ENCODE data around the gene SAMM50.

- TF ChIP-seq, protein P1, sequence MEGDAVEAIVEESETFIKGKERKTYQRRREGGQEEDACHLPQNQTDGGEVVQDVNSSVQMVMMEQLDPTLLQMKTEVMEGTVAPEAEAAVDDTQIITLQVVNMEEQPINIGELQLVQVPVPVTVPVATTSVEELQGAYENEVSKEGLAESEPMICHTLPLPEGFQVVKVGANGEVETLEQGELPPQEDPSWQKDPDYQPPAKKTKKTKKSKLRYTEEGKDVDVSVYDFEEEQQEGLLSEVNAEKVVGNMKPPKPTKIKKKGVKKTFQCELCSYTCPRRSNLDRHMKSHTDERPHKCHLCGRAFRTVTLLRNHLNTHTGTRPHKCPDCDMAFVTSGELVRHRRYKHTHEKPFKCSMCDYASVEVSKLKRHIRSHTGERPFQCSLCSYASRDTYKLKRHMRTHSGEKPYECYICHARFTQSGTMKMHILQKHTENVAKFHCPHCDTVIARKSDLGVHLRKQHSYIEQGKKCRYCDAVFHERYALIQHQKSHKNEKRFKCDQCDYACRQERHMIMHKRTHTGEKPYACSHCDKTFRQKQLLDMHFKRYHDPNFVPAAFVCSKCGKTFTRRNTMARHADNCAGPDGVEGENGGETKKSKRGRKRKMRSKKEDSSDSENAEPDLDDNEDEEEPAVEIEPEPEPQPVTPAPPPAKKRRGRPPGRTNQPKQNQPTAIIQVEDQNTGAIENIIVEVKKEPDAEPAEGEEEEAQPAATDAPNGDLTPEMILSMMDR (IDR thresholded peaks at IDR 0.05), result no peak
- no peak for TF ChIP-seq ZFX (IDR thresholded peaks at IDR 0.05; ENCODE audit: borderline replicate concordance)
These were observed 44.1 kb downstream of the SAMM50 start for GRCh38 chr22:43999378-43999777.

All from 22Rv1 (cell line).